HG03159 (cell line): ENCODE results near the gene SLBP.
A peak's percentile ranks its signal among the peaks of the same experiment; 100 is the strongest.

Experiments
- ATAC-seq: cut with Tn5 transposase; IDR thresholded peaks from one replicate; pipeline ENCODE4 v1.9.1; 2021; ENCODE audit warnings: mild to moderate bottlenecking, moderate library complexity; ENCODE audit not compliant: unreplicated experiment

Gene SLBP

GRCh38 chr4:1749370-1749769 is 37.3 kb upstream of the SLBP start:
- no peak for ATAC-seq

GRCh38 chr4:1748465-1748995 is 36.4 kb upstream of the SLBP start:
- ATAC-seq, result no peak

- no peak for ATAC-seq
Measured at GRCh38 chr4:1747603-1747967, 35.5 kb upstream of the SLBP start.

GRCh38 chr4:1746919-1747602 is 34.9 kb upstream of the SLBP start:
- no peak for ATAC-seq

GRCh38 chr4:1746265-1746691 is 34.2 kb upstream of the SLBP start:
- peak; percentile 51 for ATAC-seq

GRCh38 chr4:1745697-1746096 is 33.6 kb upstream of the SLBP start:
- ATAC-seq, result no peak

- no peak for ATAC-seq
Measured at GRCh38 chr4:1745165-1745564, 33.0 kb upstream of the SLBP start.

GRCh38 chr4:1744552-1744951 is 32.4 kb upstream of the SLBP start:
- ATAC-seq, result no peak

- ATAC-seq, result no peak
Measured at GRCh38 chr4:1743975-1744374, 31.9 kb upstream of the SLBP start.

- ATAC-seq, result no peak
Measured at GRCh38 chr4:1743551-1743950, 31.4 kb upstream of the SLBP start.

GRCh38 chr4:1741208-1741607 is 29.1 kb upstream of the SLBP start:
- ATAC-seq, result no peak

GRCh38 chr4:1740021-1740545 is 28.0 kb upstream of the SLBP start:
- ATAC-seq, result no peak

GRCh38 chr4:1739358-1739757 is 27.2 kb upstream of the SLBP start:
- no peak for ATAC-seq

GRCh38 chr4:1738410-1738809 is 26.3 kb upstream of the SLBP start:
- no peak for ATAC-seq

GRCh38 chr4:1737666-1738065 is 25.5 kb upstream of the SLBP start:
- ATAC-seq, result no peak

- no peak for ATAC-seq
Measured at GRCh38 chr4:1736812-1737211, 24.7 kb upstream of the SLBP start.

- no peak for ATAC-seq
Measured at GRCh38 chr4:1735215-1735614, 23.1 kb upstream of the SLBP start.

- ATAC-seq, result no peak
Measured at GRCh38 chr4:1732911-1733310, 20.8 kb upstream of the SLBP start.

GRCh38 chr4:1731180-1731579 is 19.1 kb upstream of the SLBP start:
- ATAC-seq, result no peak

GRCh38 chr4:1730532-1731135 is 18.5 kb upstream of the SLBP start:
- no peak for ATAC-seq

GRCh38 chr4:1728061-1728980 is 16.2 kb upstream of the SLBP start:
- ATAC-seq, result no peak
